ENCODE results near the gene WDR18.

- TF ChIP-seq CTCF (IDR thresholded peaks at IDR 0.05) (no peak), POLR2A (IDR thresholded peaks at IDR 0.05) (no peak)
Observed at GRCh38 chr19:977058-977464, 7.1 kb upstream of the WDR18 start.
